G401 (cell line): Measurements from ENCODE around the gene TXNDC12. TPM values are rescaled to one million over a fixed set of nuclear protein-coding genes. Genes with fewer than 3 reads are reported as not detected.

ENCODE experiments used
- total RNA-seq: library from RNA; depleted of rRNA; stranded (reverse); fragments of >200 nt; shearing (Covaris generic); gene quantifications from 2 replicates; pipeline ENCODE4 v1.2.3, GENCODE V29; 2014; rRNA removed

Gene TXNDC12
- total RNA-seq, 1 experiment from 2014 or later: 44.6 TPM

Other genes starting within 250 kb of the TXNDC12 start
- 81.7 and 113 TPM in 2 replicates for gene NRDC, start 176.5 kb downstream of the TXNDC12 start, total RNA-seq
- gene RAB3B, start 64.5 kb downstream of the TXNDC12 start, total RNA-seq: 2.3 and 3.0 TPM in 2 replicates
- gene KTI12, start 21.4 kb downstream of the TXNDC12 start, total RNA-seq: 16.3 and 18.3 TPM in 2 replicates
- gene BTF3L4, start 1.1 kb upstream of the TXNDC12 start, total RNA-seq: 60.5 and 77.3 TPM in 2 replicates
- 15.4 and 21.5 TPM in 2 replicates for gene ZFYVE9, start 86.9 kb upstream of the TXNDC12 start, total RNA-seq